Measurements from ENCODE around the gene CSTF1.

Gene CSTF1

DNA sequence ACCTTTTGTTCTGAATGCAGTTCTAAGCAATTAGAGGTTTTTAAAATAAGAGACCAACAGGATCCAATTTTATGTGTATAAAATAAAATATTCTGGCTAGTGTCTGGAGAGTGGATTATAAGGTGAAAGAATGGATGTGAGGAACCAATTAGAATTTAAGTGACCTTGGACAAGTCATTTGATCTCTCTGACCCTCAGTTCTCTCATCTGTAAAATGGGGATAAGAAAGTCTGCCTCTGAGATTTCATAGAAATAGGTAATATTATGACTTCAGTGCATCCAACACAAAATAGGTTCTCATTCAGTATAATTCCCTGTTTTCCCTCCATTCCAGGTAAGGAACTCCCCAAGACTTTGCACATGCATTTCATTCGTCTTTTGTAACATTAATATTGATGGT, 38.5 kb downstream of the CSTF1 start:
- no peak for DNase-seq

DNA sequence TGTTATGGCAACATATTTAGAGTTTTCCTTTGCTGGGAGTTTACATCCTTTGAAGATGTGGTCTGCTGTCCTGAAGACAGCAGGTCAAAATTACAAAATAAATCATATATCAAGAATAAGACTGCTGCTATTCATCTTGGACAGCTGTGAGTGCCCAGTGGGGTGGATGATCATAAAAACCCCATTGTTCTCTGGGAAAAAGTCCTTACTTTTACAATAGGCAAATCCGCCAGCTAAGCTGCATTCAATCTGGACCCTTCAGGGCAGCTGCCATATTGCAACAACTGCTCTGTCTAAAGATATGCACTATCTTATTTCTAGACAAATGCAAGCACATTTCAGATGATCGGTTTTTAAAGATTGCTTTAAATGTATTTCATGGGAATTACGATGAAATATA, 39.0 kb downstream of the CSTF1 start:
- DNase-seq = no peak

DNA sequence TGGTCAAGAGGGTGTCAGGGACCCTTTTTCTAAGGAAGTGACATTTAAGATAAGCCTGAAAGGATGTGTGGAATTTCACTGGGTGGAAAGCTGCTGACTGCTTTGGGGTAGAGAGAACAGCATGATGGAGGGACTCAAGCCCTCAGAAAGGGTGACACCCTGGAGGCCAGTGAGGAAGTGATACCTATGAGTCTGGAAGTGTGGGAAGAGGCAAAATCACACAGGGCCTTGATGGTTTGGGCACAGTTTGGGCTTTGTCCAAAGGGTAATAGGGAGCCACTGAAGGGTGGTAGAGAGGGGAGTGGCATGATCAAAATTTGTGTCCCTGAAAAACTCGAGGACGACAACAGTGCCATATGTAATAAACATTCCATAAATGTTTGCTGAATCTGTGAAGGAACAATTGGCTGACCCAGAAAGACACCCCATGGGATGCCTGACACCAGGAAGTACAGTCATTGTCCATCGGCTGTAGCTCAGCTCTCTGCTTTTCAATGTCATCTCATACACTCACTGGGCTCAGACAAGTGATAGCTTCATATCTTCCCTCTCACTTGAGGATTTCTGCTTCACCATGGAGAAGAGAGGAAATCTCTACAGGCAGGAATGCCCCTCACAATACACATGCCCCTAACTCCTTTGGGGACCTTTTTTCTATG, 40.9 kb downstream of the CSTF1 start:
- peak; percentile 45 for DNase-seq

DNA sequence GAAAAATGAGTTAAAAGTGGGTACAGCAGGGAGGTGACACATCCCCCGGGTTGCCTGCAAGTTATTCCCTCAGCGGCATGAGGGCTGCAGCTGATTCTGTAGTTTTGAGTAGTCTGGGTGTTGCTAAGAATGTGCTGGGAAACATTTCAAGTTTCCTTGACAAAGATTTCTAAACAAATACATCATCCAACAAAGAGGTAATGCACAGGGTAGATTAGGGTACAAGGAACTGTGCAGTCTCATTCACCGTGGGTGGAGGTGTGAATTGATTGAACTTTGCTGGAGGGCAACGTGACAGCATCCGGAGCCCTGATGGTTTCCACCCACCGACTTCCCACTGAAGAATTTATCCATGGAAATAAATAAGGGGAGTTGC, 41.4 kb downstream of the CSTF1 start:
- peak; percentile 76 for DNase-seq

DNA sequence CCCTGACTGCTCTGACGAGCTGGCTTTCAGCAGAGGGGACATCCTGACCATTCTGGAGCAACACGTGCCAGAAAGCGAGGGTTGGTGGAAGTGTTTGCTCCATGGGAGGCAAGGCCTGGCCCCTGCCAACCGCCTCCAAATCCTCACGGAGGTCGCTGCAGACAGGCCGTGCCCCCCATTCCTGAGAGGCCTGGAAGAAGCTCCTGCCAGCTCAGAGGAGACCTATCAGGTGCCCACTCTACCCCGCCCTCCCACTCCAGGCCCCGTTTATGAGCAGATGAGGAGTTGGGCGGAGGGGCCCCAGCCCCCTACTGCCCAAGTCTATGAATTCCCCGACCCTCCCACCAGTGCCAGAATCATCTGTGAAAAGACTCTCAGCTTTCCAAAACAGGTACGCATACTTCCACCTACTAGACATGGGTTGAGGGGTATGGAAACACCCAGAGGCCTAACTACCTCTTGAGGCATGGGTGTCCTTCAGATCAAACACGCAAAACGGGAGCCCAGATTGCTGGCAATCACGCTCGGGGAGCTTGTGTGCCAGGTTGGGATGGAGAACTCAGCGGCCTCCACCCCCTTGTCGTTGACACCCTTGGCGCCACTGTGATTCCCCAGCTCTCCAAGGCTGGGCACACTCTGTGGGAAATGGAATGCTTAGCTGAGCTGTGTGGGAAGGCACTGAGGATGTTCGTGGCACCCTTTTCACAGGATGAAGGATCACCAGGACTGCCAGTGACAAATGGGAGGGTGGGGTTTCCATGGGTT, 44.9 kb downstream of the CSTF1 start:
- DNase-seq = no peak

DNA sequence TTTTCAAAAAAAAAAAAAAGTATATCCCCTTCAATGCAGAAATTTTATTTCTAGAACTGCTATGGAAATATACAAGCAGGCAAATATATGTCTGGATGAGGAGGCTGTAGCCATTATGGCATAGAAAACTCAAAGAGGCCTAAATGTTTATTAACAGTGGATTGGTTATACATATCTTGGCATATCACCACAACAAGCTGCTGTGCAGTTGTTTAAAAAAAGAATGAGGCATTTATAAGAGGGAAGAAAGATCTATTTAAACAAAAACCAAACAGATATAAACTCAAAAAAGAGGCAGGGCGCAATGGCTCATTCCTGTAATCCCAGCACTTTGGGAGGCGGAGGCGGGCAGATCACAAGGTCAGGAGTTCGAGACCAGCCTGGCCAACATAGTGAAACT, 45.8 kb downstream of the CSTF1 start:
- no peak for DNase-seq

DNA sequence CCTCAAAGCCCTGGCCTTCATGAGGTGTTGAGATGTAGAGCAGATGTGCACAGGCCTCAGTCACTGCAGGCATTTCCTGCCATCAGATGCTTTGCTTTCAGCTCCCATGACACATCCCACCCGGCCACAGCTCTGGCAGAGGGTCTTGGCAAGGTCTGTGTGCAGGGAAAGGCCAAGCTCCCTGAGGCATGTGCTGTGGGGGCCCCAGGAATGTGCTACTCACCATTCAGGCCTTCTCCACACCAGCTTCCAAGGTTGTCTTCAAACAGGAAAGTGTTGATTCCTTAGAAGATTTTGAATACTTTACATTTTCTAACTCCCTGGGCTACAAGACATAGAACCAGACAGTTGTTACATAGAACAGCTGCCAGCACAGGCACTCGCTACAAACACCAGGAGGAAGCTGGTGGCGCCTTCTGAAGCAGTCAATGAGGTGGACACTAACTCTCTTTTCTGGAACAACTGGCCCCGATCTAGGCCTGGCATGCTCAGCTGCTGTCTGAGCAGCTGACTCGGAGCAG, 47.4 kb downstream of the CSTF1 start:
- peak; percentile 100 for DNase-seq

DNA sequence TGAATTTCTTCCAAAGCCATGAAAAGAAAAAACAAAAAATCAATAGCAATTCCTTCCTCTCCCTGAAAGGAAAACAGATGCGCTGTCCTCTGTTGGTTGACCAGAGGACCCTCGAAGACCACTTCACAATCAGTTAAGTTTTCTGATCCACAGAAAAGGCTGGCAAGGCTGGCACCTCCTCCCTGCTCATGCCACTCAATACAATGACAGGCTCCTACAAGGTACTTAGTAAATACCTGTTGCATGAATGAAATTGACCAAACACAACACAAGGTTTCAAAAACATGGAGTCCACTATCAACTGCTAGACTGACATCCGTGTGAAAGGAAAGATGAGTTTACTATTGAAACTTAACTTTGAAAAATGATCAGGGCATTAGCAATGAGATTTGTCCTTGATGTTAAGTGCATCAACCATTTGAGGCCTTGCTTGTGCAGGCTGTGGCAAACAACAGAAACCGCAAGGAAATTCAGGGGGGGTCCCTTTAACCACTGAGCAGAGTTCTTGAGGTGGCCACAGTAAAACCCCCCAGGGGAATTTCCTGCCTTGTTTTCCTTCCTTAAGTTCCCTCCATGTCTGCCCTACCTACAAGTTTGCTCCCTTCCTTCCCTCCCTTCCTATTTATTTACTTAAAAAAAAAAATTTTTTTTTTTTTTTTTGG, 48.0 kb downstream of the CSTF1 start:
- peak; percentile 45 for DNase-seq

DNA sequence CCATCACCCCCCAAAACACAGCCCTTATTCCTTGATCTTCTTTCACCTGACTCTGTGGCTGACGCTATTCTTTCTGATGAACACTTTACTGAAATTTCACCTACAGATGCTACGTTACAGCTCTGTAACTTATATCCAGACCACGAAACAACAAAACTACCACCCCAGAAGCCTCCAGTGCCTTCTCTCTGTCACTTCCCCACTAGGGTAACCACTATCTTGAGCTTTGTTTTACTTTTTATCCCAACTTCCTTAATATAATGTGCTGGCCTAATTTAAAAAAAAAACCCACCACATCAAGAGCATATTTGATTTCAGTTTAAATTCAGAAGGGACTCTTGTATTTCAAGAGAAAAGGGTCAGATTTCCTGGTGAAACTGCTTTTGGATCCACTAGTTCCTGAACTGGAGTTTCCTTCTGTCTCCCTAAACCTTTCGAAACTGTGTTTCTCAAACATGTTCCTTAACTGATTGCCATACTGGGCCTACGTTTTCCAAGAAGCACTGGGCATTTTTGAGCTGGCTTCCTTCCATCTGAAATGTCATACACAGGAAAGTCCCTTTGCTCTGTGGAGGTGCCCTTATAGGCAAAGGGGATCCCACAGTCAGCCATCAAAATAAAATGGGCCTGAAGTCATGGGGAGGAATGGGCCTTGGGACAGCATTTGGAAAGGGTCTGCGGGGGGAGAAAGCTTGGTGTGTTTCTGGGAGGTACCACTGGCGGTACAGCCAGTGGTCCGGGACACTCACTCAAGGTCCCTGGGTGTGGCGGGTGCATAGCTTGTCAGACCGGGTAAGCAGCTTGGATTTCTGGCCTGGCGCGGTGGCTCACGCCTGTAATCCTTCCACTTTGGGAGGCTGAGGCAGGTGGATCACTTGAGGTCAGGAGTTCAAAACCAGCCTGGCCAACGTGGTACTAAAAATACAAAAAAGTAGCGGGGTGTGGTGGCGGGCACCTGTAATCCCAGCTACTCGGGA, 50.2 kb downstream of the CSTF1 start:
- no peak for DNase-seq

DNA sequence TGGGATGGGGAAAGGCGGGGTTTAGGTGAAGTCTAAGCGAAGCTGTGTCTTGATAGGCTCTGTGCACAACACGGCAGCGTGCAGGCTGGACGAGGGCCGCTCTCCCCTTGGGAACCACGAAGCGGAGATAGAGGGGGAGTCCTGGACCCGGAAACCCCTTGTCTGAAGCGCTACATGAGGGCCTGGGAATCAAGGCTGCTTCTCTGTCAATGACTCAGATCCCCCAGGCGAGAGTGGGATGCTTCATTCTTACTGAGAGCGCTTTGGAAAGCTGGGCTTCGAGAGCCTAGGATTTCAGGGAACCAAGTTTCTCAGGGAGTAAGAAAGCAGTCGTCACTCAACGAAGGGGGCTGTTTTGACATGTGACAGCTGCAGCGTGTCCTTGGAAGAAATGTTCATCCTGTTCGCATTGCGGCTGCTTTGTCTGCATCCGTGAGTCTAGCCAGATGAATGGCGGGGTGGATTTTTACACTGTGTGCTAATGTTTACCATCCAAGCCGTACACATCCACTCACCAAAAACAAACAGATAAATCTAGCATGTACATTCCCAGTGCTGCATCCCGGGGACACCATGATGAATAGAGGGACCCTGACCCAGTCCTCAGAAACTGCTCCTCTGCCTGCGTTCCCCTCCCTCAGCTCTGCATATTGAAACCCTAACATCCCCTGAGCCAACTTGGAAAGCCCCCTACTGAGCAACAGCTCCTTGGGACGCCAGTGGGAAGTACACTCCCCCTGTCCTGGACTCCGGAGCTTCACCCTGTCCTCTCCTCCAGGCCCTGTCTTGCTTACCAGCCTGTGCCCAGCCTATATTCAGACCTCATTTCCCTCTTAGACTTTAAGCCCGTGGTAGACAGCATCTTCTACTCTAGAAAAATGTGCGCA, 51.5 kb downstream of the CSTF1 start:
- peak; percentile 26 for DNase-seq

DNA sequence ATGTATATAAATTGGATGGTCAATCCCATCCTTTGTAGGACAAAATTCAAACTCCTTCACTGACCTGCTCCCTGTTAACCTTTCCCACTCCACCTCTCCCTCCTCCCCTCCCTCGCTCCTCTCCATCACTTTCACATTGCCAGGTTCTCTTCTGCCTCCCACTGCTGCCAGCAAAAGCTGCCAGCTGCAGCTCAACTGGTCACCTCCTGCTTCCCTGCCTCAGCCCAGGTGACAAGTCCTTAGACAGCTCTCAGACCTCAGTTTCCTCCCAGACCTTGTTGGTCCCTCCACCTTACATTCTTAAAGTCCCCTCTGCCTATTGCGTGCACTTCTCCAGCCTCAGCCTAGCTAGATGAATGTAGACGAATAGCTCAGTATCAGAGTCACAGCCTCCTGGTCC, 52.7 kb downstream of the CSTF1 start:
- no peak for DNase-seq

DNA sequence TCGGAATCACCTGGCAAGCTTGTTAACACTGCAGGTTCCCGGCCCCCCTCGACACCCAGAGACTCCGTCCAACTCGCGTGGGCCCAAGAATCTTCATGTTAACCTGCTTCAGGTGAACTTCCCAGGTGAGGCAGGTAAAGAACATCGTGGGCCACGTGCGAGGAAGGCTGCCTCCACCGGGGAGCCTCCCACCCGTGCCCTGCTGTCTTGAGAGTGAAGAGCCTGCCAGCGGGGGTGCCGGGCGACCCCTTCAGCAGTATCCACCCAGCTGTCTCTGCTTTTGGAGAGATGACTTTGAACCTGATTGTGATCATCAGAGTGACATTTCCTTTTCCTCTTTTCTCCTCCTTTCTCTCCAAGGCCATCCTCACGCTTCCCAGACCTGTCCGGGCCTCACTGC, 53.1 kb downstream of the CSTF1 start:
- DNase-seq = no peak

DNA sequence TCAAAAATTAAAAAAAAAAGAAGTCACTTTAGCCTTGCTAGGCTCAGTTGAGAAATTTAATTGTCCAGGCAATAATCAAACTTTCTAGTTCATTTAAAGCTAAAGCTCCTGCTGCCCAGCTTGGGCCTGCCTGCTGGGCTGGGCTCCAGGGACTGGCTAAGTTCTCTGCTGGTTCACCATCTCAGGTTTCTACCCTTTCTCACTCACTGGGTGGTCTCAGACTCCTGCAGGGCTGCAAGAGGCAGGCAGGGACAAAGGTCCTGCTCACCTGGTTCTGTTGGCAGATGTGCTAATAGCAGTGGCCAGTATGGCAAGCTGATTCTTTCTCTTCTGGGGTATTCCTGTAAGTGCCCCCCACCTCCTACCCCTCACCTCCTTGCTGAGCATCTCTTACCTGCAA, 54.8 kb downstream of the CSTF1 start:
- no peak for DNase-seq

DNA sequence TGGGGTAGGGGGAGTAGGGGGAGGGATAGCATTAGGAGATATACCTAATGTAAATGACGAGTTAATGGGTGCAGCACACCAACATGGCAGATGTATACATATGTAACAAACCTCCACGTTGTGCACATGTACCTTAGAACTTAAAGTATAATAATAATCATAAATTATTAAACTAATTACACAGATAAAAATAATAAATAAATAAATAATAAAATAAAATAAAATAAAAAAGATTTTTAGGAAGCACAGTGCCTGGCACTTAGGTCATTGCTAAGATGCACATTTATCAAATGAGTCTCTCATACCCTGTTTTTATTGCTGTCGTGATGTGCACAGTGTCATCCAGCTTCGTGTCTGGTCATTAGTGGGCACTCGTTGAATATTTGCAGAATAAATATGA, 57.0 kb downstream of the CSTF1 start:
- no peak for DNase-seq

DNA sequence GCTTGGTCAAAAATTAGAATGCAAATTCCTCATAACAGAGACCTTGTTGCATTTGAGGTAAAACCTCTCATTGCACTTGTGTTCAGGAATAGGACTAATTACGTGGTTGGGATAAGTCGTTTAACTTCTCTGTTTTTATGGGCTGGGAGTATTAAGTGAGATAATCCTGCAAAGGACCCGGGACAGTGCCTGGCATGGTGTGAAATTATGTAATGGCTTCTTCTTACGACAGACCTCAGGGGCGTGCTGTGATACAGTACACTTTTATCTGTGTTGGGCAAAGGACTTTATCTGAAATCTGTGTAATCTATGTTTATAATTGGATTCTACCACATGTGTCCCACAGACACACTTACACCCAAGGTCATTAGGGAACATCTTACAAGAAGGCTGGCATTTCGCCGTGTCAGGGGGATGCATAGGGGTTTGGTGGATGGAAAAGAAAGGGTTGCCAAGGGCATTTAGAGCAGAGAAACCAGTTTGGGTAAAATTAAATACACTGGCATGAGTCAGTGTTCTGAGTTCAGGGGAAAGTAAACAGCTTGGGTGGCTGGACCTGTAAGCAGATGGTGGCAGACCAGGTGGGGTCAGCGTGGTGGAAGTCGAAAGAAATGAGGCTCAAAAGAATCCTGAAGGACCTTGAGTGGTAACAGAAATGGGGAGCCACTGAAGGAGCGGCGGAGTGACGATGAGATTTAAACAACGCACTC, 58.8 kb downstream of the CSTF1 start:
- no peak for DNase-seq

DNA sequence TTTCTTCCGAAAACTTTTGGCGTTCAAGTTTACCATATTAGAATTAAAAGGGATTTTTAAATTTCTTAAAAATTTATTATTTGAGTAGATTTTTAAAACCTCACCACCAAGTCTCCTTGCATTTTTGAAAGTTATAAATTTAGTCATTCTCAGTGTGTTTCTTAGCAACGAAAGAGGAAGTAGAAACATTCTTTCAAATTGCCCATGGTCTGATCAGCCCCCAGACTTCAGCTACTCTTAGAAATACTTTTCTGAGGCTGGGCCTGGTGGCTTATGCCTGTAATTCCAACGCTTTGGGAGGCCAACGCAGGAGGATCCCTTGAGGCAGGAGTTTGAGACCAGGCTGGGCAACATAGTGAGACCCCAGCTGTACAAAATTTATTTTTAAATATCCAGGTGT, 60.9 kb downstream of the CSTF1 start:
- no peak for DNase-seq

DNA sequence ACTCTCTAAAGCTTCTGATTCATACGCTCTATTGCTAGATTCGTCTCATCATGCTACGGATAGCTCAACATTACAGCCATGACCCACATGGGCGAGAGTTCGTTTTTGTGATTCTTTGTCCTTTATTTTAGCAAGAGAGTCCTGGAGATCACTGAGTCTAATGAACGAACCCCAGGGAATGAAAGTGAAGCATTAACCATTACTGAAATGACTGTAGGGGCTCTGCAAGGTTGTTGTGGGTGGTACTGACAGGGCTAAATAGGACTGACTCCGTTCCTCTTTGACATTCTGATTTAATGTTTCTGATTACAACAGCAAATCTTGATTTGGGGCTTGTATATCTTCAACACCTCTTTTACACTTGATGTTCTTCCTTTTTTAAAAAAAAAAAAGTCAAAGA, 62.3 kb downstream of the CSTF1 start:
- no peak for DNase-seq
